Activated CD4-positive, alpha-beta T cell treated with anti-CD3 and anti-CD28 coated beads for 24 hours (primary cell): ENCODE measurements around the gene BPHL.
"Not testable (repeated sequence)": the region's sequence is repeated elsewhere in the genome, so short reads cannot be mapped to it uniquely, and the experiment has no call there.

Experiments
- DNase-seq, 2 donors: peaks; one replicate each; pipeline ENCODE4 v3.0.0-alpha.2; 2020; ENCODE audit warnings: low read depth in 2 of 2

BPHL gene

DNA sequence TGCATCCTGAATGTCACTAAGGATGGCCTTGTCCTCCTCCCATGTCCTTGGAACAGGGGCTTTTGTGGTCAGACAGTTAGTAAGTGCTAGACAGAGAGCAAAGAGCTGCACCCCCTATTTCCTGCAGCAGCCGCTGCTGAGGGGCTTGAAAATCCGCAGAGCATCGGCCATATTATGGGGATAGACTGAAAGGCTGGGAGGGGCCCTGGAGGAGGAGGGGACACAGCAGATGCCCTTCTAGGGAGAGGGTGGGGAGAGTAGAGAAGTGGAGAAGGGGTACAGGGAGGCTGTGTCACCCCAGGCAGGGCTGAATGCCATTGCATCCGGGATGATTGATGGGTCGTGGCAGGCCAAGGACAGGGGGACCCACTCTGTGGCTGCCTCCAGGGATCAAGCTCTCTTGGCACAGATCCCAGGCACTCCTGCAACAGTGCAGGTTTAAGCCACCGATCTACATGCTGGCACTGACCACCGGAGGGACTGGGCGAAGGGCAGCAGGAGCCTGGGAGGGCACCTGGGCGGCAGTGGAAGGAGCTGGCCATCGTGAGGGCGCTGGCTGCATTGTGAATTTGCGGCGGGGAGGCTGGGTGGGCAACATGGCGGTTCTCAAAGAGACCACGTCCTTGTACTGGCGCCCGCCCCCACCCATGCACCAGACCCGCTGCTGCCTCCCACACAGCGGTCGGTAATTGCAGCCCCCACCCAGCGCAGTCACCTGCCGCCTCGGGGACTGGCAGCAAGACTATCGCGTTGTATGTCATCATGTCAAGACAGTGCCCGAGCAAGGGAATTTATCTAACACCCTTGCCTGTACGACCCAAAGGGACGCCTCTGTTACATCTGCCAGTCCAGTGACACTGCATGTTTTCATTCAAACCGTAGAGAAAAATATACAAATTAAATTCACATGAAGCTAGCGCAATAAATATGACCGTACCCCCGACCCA, 37.9 kb downstream of the BPHL start:
- not testable (repeated sequence) for DNase-seq

DNA sequence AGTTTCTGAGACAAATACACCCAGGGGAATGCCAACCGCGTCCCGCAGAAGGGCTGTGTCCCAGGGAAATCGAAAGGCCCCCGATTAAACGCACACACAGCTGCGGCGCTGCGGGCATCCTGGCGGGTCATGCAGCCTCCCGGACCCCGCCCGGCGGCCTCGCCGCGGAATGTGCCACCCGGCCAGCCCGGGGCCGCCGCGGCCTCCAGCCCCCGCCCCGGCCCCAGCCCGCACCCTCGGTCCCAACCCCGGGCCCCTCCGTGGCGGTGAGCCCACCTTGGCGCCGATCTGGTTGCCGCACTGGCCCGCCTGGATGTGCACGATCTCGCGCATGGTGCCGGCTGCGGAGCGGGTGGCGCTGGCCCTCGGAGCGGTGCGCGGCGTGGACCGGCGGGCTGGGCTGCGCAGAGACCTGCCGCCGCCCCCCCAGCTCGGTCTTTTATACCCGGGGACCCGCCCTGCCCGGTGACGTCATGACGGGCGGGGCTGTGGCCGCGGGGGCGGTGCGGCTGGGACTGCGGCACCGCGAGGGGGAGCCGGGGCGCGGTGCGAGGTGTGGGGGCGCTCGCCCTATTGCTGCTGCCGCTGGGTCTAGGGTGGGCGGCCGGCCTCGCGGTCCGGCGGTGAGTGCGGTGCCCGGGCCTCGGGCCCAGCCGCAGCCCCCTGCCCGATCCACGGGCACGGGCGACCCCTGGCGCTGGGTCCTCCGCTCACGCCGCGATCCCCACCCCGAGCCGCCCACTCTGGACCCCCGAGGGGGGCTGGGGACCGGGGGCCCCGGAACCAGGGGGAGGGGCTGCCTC, 38.8 kb downstream of the BPHL start, which contains the start of gene TUBB2A:
TUBB2A (minus strand) TSS at position 414 of the 803 bp plus-strand sequence; CDS start at position 333, 81 bp downstream.
- DNase-seq = peak; percentile 75 to 77

DNA sequence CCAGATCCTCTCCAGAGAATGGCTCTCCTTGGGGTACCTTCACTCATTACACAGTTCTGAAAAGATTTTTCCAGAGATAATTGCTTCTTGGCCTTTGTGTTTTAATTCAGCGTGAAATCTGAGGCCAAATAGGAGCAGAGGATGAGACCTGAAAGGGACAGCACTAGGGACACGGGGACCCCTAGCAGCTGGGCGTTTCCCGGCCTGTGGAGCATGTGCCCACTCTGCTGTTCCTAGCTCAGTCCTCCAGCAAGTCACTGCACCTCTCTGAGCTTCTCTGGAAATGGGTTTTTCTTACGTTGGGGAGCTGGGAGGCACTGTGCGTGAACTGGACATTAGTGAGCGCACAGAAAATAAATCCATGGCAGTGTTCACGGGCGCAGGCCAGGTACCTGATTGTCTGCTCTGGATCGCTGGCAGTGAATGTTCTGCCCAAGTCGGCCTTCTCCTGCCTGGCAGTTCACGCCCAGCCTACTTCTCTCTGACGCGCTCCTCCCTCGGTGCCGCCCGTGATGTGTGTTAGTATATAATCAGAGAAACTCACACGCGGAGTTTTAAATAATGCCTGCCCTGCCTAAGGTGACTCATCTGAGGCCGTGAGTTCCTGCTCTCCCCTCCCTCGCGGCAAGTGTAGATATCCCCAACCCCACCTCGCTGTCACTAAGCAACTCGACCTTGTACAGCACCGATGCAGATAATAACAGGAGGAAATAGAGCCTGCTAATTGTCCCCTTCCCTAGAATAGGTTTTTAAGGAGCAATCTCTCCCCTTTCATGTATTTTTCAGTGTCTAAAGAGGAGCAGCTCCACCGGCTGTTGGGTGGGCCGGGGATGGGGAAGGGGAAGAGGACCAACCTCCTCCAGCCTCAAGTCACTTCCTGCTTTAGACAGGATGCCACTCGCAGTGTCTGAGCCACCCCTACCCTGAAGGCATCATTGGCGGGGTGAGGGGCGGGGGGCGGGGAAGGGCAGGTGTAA, 41.6 kb downstream of the BPHL start:
- peak in 1 of 2 donors; percentile 28 for DNase-seq

DNA sequence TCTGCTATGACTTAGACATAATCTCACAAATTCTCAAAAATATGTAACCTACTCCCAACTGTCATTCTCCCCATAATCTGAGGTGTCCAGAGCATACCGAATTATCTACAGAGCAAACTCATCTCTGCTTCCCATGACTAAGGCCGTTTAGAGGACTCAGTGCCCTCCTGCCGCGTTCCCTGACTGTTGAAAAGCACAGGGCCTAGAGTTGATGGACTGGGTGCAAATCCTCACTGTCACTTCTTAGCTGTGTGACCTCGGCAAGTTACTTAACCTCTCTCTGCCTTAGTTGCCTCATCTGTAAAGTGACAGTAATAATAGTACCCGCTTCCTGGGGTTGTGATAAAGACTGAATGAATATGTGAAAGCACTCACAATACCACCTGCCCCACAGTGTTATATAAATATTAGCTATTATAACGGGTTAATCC, 43.6 kb downstream of the BPHL start:
- DNase-seq = no peak

DNA sequence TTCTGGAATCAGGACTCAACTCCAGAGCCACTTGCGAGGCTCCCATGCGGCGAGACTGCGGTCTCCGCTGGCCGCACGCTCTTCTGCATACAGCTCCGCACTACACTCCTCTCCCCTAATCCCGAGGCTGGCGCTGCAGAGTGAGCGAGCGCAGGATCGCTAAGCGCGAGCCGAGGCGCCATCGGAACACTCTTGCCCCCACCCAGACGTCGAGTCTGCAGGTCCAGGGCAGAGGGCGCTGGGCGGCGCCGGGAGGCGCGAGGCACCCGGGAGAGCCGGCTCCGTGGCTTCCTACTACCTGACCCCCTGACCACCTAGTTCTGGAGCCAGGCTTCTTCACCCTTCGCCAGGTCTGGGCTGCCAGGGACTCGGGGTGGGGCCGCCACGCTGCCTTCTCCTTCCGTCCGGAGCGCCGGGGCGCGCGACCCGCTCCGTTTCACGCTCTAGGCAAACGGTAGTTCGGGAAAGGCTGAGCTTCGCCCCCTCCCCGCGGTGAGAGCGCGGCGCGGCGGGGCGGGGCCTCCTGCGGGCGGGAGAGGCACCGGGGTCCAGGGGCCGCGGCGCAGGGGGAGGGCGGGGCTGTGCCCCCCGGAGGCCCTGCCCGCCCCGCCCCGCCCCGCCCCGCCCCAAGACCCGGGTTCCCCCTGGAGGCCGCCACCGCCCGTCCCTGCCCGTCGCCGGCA, 44.2 kb downstream of the BPHL start:
- DNase-seq = peak in 1 of 2 donors; percentile 35

DNA sequence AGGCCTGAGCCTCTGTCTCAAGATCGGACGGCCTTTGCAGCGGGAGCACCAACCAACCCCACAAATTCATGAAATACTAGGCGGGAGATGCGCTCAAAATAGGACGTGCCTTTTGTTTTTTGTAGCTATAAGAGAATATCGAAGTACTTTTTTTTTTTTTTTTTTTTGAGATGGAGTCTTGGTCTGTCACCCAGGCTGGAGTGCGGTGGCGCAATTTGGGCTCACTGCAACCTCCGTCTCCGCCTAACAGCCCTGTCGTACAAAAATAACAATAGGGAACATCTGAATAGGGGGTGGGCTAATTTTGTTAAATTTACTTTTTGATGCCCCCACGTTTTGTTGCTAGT, 44.7 kb downstream of the BPHL start:
- no peak for DNase-seq

DNA sequence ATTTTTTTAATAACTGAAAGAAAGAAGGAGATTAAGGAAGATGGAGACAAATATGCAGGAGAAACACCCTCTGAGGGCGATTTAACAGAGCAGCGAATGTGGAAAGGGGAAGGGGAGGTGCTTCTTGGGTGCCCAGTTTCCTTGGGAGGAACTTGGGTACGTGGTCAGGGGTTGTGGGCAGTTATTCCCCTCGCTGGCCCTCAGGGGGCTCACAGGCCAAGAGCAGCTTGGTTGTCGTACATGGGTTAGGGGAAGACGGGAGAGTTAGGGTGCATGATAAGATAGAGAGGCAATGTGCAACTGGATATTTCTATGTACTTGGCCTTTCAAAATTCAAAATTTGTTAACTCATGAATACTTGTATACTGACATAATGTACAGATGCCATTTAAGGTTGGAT, 45.9 kb downstream of the BPHL start:
- no peak for DNase-seq

- DNase-seq = no peak
Observed at GRCh38 chr6:3165631-3166534, 47.4 kb downstream of the BPHL start.

- DNase-seq = not testable (repeated sequence)
Observed at GRCh38 chr6:3166535-3167225, 48.2 kb downstream of the BPHL start.

- not testable (repeated sequence) for DNase-seq
Observed at GRCh38 chr6:3168046-3168445, 49.5 kb downstream of the BPHL start.

DNA sequence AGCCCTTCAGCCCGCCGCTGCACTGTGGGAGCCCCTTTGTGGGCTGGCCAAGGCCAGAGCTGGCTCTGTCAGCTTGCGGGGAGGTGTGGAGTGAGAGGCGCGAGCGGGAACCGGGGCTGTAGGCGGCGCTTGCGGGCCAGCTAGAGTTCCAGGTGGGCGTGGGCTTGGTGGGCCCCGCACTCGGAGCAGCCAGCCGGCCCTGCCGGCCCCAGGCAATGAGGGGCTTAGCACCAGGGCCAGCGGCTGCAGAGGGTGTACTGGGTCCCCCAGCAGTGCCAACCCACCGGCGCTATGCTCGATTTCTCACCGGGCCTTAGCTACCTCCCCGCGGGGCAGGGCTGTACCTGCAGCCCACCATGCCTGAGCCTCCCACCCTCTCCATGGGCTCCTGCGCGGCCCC, 52.2 kb downstream of the BPHL start:
- not testable (repeated sequence) for DNase-seq

DNA sequence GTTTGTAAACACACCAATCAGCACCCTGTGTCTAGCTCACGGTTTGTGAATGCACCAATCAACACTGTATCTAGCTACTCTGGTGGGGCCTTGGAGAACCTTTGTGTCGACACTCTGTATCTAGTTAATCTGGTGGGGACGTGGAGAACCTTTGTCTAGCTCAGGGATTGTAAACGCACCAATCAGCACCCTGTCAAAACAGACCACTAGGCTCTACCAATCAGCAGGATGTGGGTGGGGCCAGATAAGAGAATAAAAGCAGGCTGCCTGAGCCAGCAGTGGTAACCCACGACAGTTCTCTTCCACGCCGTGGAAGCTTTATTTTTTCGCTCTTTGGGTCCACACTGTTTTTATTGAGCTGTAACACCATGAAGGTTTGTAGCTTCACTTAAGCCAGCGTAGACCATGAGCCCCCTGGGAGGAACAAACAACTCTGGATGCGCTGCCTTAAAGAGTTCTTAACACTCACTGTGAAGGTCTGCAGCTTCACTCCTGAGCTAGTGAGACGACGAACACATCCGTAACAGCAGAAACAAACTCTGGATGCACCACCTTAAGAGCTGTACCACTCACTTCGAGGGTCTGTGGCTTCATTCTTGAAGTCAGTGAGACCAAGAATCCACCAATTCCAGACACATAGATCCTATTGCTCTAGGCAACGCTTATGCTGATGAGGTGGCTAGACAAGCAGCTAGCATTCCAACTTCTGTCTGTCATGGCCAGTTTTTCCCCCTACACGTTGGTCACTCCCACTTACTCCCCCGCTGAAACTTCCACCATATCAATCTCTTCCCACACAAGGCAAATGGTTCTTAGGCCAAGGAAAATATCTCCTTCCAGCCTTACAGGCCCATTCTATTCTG, 53.0 kb downstream of the BPHL start:
- not testable (repeated sequence) for DNase-seq

DNA sequence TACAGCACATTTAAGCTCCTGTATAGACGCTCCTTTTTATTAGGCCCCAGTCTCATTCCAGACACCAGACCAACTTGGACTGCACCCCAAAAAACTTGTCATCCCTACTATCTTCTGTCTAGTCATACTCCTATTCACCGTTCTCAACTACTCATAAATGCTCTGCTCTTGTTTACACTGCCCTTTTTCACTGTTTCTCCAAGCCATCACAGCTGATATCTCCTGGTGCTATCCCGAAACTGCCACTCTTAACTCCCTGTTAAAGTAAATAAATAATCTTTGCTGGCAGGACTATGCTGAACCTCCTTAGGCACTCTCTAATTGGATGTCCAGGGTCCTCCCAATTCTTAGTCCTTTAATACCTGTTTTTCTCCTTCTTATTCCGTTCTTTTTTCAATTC, 54.3 kb downstream of the BPHL start:
- DNase-seq = not testable (repeated sequence)

GRCh38 chr6:3173636-3174089, 55.2 kb downstream of the BPHL start:
- DNase-seq = not testable (repeated sequence)

GRCh38 chr6:3175715-3176402, 57.3 kb downstream of the BPHL start:
- DNase-seq = no peak

DNA sequence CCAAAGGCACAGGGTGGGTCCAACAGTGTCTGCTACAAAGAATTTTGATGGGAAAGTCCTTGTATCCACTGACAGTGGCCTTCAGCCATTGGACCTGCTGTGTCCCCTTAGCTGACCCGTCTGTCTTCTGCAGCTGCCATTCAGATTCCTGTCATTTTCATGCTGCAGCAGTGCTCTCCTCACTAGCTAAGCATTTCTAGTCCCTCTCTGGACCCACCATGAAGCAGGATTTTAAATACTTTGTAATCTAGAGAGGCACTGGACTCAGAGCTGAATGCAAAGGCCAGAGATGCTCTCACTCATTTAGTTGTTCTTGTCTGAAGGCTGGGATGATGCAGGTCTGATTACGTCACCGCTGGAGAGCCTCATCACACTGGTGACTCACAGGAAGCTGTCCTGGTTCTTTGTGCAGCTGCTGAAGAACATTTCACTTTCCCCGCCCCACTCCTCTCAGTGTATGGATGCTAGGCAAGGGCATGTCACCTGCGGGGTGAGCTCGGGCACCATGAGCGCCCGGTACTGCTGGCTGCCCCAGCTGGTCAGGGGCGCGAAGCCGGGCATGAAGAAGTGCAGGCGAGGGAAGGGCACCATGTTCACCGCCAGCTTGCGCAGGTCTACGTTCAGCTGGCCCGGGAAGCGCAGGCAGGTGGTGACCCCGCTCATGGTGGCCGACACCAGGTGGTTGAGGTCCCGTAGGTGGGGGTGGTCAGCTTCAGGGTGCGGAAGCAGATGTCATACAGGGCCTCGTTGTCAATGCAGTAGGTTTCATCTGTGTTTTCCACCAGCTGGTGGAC, 58.2 kb downstream of the BPHL start:
- peak in 1 of 2 donors; percentile 21 for DNase-seq

- DNase-seq = not testable (repeated sequence)
Observed at GRCh38 chr6:3178666-3179065, 60.2 kb downstream of the BPHL start.
